ENCODE measurements around the gene RASGRF1.

DNA sequence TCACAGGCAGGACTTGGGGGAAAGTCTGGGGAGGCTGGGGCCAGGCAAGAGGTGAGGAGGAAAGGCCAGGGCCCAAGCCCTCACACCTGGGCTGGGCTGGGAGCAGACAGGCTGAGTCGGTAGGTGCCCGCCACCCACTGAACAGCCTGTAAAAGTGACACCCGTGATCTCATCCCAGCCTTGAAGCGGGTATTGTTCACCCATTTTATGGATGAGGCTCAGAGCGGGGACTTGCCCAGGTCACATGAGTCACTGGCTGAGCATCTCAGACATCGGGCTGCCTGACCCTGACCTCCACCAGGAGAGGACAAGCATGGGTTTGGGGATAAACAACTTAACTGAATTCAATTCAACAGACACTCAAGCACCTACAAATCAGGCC, 93.7 kb downstream of the RASGRF1 start:
- TF ChIP-seq, protein P1, sequence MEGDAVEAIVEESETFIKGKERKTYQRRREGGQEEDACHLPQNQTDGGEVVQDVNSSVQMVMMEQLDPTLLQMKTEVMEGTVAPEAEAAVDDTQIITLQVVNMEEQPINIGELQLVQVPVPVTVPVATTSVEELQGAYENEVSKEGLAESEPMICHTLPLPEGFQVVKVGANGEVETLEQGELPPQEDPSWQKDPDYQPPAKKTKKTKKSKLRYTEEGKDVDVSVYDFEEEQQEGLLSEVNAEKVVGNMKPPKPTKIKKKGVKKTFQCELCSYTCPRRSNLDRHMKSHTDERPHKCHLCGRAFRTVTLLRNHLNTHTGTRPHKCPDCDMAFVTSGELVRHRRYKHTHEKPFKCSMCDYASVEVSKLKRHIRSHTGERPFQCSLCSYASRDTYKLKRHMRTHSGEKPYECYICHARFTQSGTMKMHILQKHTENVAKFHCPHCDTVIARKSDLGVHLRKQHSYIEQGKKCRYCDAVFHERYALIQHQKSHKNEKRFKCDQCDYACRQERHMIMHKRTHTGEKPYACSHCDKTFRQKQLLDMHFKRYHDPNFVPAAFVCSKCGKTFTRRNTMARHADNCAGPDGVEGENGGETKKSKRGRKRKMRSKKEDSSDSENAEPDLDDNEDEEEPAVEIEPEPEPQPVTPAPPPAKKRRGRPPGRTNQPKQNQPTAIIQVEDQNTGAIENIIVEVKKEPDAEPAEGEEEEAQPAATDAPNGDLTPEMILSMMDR (IDR thresholded peaks at IDR 0.05): no peak
- TF ChIP-seq POLR2A (IDR thresholded peaks at IDR 0.05) (no peak), POLR2AphosphoS5 (IDR thresholded peaks at IDR 0.05) (no peak)
